HG02981 (cell line): ENCODE results near the gene ACP3.

ENCODE experiments used
- ATAC-seq: cut with Tn5 transposase; IDR thresholded peaks from one replicate; pipeline ENCODE4 v1.9.1; 2021; ENCODE audit warnings: mild to moderate bottlenecking, moderate library complexity; ENCODE audit not compliant: unreplicated experiment

ACP3 gene

DNA sequence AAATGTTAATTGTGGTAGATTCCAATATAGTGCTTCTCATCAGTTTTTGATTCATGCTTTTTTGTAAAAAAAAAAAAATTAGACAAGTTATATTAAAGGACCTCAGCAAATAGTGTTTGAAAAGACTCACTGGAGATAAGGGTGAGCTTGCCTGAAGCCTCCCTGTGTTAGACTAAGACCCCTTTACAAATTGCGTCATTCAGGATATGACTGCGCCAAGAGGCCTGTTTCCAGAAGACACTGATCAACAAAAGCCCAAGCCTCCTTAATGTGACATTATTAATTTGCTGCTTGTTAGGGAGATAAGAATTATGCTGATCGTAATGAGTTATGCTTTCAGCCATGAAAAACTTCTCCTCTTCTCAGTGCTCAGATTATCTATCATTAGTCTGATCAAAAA, 87.1 kb downstream of the ACP3 start:
- ATAC-seq, result no peak

DNA sequence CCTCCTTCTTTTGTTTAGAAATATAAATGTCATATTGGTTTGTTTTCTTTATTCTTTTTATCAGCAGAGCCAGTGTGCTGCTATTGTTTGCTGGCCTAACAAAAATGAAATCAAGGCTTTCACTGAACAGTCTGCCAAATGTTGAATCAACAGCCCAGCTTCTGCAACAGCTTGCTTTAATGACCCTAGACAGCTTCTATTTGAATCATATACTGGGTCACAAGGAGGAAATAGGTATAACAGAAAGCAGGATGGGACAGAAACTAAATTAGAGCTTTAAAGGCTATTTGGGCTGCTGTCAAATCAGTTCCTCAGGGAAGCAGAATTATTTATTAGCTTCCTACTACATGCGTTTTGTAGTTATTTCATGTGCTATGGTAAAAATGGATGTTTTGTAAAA, 88.0 kb downstream of the ACP3 start:
- no peak for ATAC-seq

DNA sequence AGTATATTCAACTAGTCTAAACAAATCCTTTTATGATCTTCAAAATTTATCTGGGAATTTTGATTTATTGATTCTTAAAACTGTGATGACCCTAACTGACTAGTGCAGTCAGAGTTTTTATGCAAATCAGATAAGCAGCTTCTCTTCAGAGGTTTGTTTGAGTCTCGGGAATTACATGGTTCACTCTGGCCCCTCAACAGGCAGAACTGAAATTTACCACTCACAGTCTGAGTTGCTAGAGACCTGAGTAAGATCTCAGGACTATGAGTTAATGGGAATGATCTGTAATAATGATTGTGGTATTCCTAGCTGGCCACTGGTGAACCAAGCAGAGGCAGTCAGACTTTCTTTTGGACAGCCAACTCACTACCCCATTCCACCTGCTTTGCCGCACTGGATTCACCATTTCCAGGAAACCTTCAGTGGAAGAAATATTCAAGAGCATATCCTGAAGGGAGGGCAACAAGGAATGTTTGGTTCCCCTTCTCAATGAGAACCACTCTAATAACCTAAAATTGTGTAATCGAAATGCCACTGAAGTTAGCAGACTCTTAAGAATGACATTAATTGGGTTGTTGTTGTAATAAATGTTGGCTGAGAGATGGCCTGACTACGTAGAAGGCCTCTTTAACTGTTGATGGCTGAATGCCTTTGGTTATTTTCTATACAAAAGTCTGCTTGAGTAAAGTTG, 88.5 kb downstream of the ACP3 start:
- no peak for ATAC-seq

DNA sequence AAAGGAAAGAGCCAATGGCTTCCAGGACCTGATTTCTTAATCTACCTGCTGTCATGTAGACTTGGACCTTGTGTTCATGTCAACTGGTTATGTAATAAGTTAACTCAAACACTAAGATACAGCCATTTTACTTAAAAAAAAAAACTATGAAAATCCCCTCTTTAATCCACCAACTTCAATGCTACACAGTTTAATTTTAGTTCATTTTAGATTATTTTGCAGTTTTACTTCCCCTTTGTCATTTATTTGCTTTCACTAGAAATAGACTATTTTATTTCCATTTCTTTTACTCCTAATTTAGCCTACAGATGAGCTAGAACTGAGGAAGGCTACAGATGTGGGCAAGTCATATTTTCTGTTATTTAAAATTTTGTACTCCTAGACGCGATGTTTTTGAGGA, 89.4 kb downstream of the ACP3 start:
- ATAC-seq, result no peak

DNA sequence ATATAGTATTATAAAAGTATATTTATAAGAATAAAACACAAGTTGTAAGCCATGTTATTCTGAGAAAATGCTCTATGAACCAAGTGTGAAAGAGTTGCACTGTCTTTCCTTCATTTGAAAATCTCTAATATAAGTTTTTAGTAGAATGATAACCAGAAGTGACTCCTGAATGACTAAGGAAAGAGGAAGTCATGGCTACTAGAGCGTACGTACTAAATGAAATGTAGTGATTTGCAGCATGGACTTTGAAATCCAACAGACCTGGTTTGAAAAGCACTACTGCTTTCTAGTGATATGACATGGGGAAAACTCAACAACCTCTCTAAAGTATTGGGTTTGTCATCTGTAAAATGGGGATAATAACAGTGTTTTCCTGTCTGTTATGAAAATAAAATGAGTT, 89.8 kb downstream of the ACP3 start:
- no peak for ATAC-seq
